ENCODE results near the gene RBMS3. TPM values are rescaled to one million over a fixed set of nuclear protein-coding genes. Genes with fewer than 3 reads are reported as not detected.
"Not testable (repeated sequence)": the region's sequence is repeated elsewhere in the genome, so short reads cannot be mapped to it uniquely, and the experiment has no call there.

The RBMS3 gene
- total RNA-seq, 1 experiment from 2014 or later, result 74.2 TPM

GRCh38 chr3:29354894-29355293 lies 74.0 kb downstream of the RBMS3 start:
- ChIA-PET POLR2A (interaction anchor here (0.6 to 1.3 kb wide), 5 partner anchors 20 to 73 kb away, joined by 3 to 4 read pairs (median 3); no protein-coding TSS in a partner anchor), CTCF (no interaction called here)
- intact Hi-C loops (cut with micrococcal nuclease), result no loop called here
- no TSS peak for BruUV-seq (replicated peaks)
- peaks cover 12% of the 10 kb centered on the region for H3K36me3 Mint-ChIP-seq (ENCODE audit: insufficient read depth, unreplicated experiment)
- peaks cover 14% of the 10 kb centered on the region for H3K4me1 Mint-ChIP-seq (ENCODE audit: insufficient read depth, unreplicated experiment)
- no peak overlapping the region for H3K4me3 Mint-ChIP-seq (ENCODE audit: unreplicated experiment)
- no peak for DNase-seq (ENCODE audit: unreplicated experiment)
- no peaks in the 10 kb centered on the region for H3K9me3 Mint-ChIP-seq (ENCODE audit: unreplicated experiment)
- TF ChIP-seq CTCF (IDR thresholded peaks at IDR 0.05; ENCODE audit: unreplicated experiment), result no peak
- no peaks in the 10 kb centered on the region for H3K27me3 Mint-ChIP-seq (ENCODE audit: insufficient read depth, unreplicated experiment)
- no peak overlapping the region for H3K27ac Mint-ChIP-seq (ENCODE audit: low read depth, unreplicated experiment)

- no peak for DNase-seq (ENCODE audit: unreplicated experiment)
- Mint-ChIP-seq H3K27me3 (ENCODE audit: insufficient read depth, unreplicated experiment) (no peaks in the 10 kb centered on the region), H3K4me3 (ENCODE audit: unreplicated experiment) (no peak overlapping the region), H3K9me3 (ENCODE audit: unreplicated experiment) (no peaks in the 10 kb centered on the region), H3K4me1 (ENCODE audit: insufficient read depth, unreplicated experiment) (peaks cover 25% of the 10 kb centered on the region), H3K27ac (ENCODE audit: low read depth, unreplicated experiment) (no peak overlapping the region), H3K36me3 (ENCODE audit: insufficient read depth, unreplicated experiment) (peaks cover 12% of the 10 kb centered on the region)
- intact Hi-C loops (cut with micrococcal nuclease), result no loop called here
- POLR2A ChIA-PET, result interaction anchor here (0.9 to 1.9 kb wide), 2 partner anchors 13 to 15 kb away, joined by 3 to 4 read pairs; no protein-coding TSS in a partner anchor
- CTCF ChIA-PET, result no interaction called here
- BruUV-seq (replicated peaks), result no TSS peak
- TF ChIP-seq CTCF (IDR thresholded peaks at IDR 0.05; ENCODE audit: unreplicated experiment), result no peak
Measured at GRCh38 chr3:29356062-29356461, 75.2 kb downstream of the RBMS3 start.

GRCh38 chr3:29360289-29360688 lies 79.4 kb downstream of the RBMS3 start:
- H3K27ac Mint-ChIP-seq (ENCODE audit: low read depth, unreplicated experiment), result peak overlapping the region; percentile 91

GRCh38 chr3:29363110-29363509 lies 82.2 kb downstream of the RBMS3 start:
- no peak overlapping the region for H3K4me3 Mint-ChIP-seq (ENCODE audit: unreplicated experiment)
- peak overlapping the region; percentile 27 for H3K27ac Mint-ChIP-seq (ENCODE audit: low read depth, unreplicated experiment)
- H3K36me3 Mint-ChIP-seq (ENCODE audit: insufficient read depth, unreplicated experiment), result peaks cover 6% of the 10 kb centered on the region
- ChIA-PET POLR2A (no interaction called here), CTCF (interaction anchor here (1.3 kb wide), 1 partner anchor 10 kb away, joined by 3 read pairs; no protein-coding TSS in a partner anchor)
- BruUV-seq (replicated peaks), result no TSS peak
- peaks cover 31% of the 10 kb centered on the region for H3K4me1 Mint-ChIP-seq (ENCODE audit: insufficient read depth, unreplicated experiment)
- DNase-seq (ENCODE audit: unreplicated experiment), result peak; percentile 21
- no peak for TF ChIP-seq CTCF (IDR thresholded peaks at IDR 0.05; ENCODE audit: unreplicated experiment)
- no peaks in the 10 kb centered on the region for H3K27me3 Mint-ChIP-seq (ENCODE audit: insufficient read depth, unreplicated experiment)
- peaks cover 5% of the 10 kb centered on the region for H3K9me3 Mint-ChIP-seq (ENCODE audit: unreplicated experiment)
- intact Hi-C loops (cut with micrococcal nuclease), result no loop called here

More at GRCh38 chr3:29360289-29360688, 79.4 kb downstream of the RBMS3 start:
- BruUV-seq (replicated peaks); CTCF ChIA-PET; DNase-seq (ENCODE audit: unreplicated experiment); H3K9me3 Mint-ChIP-seq (ENCODE audit: unreplicated experiment); intact Hi-C loops (cut with micrococcal nuclease); H3K27me3 Mint-ChIP-seq (ENCODE audit: insufficient read depth, unreplicated experiment): not testable (repeated sequence)
- Mint-ChIP-seq H3K4me3 (ENCODE audit: unreplicated experiment) (peak overlapping the region; percentile 44), H3K36me3 (ENCODE audit: insufficient read depth, unreplicated experiment) (peaks cover 11% of the 10 kb centered on the region), H3K4me1 (ENCODE audit: insufficient read depth, unreplicated experiment) (peaks cover 27% of the 10 kb centered on the region)
- POLR2A ChIA-PET, result interaction anchor here (1.1 kb wide), 1 partner anchor 28 kb away, joined by 4 read pairs; no protein-coding TSS in a partner anchor

Data from MCF 10A (cell line).